Erythroblast (primary cell): ENCODE results near the gene C4BPB.

Source experiments
- GATA1 ChIP-seq: IDR thresholded peaks from 2 replicates; pipeline ENCODE4 v1.6.1; 2011; ENCODE audit warnings: low read depth, mild to moderate bottlenecking, control low read depth, low read length, moderate library complexity
- POLR2A ChIP-seq: IDR thresholded peaks from 2 replicates; pipeline ENCODE4 v1.6.1; 2011; ENCODE audit warnings: mild to moderate bottlenecking, low read length

GRCh38 chr1:207140536-207140935 lies 51.9 kb downstream of the C4BPB start:
- TF ChIP-seq POLR2A = no peak
- no peak for TF ChIP-seq GATA1
